AG09319 (cell line): Measurements from ENCODE around the gene MAPK7.
A peak's percentile ranks its signal among the peaks of the same experiment; 100 is the strongest.

ENCODE experiments used
- DNase-seq: peaks from one replicate; pipeline ENCODE4 v3.0.0-alpha.2; 2010; ENCODE audit warnings: low read depth; ENCODE audit errors: extremely low read depth
- CTCF ChIP-seq: IDR thresholded peaks from 2 replicates; pipeline ENCODE4 v1.5.1; 2011; ENCODE audit warnings: low read depth, mild to moderate bottlenecking, inconsistent platforms, low read length, moderate library complexity

MAPK7 gene

DNA sequence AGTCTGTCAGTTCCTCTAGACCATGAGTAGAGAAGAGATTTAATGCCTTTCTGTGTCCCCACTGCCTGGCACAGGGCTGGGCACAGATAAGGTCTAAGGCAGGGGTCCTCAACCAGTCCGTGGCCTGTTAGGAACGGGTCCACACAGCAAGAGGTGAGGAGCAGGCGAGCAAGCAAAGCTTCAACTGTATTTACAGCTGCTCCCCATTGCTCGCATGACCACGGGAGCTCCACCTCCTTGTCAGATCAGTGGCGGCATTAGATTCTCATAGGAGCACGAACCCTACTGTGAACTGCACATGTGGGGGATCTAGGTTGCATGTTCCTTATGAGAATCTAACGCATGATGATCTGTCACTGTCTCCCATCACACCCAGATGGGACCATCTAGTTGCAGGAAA is 17.5 kb upstream of the MAPK7 start:
- no peak for DNase-seq
- TF ChIP-seq CTCF, result no peak

DNA sequence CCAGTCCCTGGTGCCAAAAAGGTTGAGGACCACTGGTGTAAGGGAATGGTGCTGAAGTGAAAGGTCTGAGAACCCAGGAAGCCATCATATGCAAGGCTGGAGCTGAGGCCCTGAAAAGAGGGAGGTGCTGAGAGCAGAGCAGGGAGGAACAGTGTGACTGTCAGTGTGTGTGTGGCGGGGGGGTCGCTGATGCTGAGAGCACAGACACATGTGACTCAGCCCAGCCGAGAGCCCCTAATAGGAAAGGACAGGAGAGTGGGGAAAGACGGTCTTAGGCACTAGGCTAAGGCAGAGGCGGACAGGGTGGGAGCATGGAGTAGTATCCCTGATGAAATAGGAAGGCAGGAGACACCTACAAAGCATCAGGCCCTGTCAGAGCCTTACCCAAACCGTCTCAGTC is 17.0 kb upstream of the MAPK7 start:
- TF ChIP-seq CTCF, result no peak
- no peak for DNase-seq

DNA sequence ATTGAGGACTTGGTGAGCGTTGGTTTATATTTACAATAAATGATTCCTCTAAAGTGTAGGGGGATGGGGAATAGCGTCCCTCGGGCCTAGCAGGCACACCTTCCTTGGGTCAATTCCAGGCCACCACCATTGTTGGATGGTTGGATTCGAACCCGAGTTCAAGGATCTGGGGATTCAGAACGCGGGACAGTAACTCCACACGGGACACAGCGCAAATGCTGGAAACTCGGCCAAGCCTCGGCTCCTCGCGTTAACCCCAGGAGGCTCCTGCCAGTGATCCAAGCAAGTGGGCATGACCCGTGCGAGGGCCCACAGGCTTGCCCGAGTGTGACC is 16.4 kb upstream of the MAPK7 start:
- no peak for TF ChIP-seq CTCF
- DNase-seq, result no peak

DNA sequence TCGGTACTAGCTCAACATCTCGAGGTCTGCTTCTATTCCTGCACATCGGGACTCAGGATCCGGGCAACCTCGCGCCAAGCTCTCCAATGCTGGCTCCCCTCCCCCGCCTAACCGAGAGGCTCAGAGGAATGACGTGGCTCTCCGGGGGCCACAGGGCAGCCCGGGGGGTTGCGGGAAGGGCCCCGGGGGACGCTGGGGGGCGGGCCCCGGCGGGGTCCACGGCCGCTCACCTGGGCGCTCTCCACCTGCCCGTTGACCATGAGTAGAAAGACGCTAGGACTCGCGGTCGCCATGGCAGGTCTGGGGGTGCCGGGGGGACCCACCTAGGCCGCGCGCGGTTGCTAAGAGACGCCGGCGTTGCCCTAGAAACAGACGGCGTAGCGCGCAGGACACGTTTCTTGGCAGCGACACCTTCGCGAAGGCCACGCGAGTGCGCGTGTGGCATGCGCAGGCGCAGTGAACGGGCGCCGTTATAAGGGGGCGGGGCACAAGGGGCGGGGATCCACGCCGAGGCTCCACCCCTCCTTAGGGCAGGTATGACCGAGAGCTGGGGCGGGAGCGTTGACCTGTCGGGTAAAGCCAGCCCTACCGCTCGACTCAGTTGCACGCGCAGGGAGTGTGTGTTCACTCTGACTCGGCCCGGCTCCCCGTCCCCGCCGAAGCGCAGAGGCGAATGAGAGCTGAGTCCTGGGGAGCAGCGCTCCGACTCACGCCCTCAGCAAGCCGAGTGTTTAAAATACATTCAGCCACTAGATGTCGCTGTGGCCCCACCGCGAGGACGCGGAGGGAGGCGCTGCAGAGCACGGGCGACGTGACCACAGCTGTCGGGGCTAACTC is 15.8 kb upstream of the MAPK7 start, which contains the start of gene B9D1:
B9D1 (minus strand) TSS at position 447 of the 837 bp plus-strand sequence; CDS start at position 293, 154 bp downstream.
- peak; percentile 87 for TF ChIP-seq CTCF
- DNase-seq, result peak; percentile 80

GRCh38 chr17:19363114-19363438 is 15.2 kb upstream of the MAPK7 start:
- DNase-seq, result no peak
- no peak for TF ChIP-seq CTCF

DNA sequence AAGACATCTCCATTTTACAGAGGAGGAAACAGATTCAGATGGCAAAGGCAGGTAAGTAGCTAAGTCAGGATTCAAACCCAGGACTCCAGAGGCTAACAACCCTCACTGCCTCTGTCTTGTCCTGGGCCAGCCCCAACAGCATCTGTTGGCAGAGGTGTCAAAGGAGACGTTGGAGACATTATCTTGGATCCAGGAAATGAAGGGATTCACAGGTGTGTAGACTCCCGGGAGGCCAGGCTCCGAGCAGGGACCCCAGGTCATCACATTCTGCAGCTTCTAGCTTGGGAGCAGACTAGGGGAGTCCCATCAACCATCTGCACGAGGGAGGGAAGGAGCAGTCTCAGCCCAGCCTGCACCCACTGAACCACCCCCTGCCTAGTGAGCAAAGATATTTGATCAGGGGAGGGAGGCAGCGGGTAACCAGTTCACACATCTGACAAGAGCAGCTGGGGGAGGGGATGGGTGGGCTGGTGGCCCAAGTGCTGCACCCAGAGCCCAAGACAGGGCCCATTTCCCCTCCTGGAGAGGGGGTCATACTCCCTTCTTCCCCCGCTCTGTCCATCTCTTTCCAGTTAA is 14.8 kb upstream of the MAPK7 start:
- no peak for DNase-seq
- TF ChIP-seq CTCF, result no peak

- DNase-seq, result no peak
- TF ChIP-seq CTCF, result no peak
Observed at GRCh38 chr17:19364699-19365498, 13.4 kb upstream of the MAPK7 start.
